Tibial nerve (tissue), 4 donors: Measurements from ENCODE around the gene OSTC. TPM values are rescaled to one million over a fixed set of nuclear protein-coding genes. Genes with fewer than 3 reads are reported as not detected.

Source experiments
- DNase-seq, 2 donors: peaks; one replicate each; pipeline ENCODE4 v3.0.0-alpha.2; 2019; ENCODE audit warnings: low spot score in 2 of 2
- H3K27ac ChIP-seq, 4 donors: fragments of 200-600 bp; sonication (generic) in 3 of 4; one replicate each; pipeline ENCODE4 v1.5.1; 2017 to 2019; ENCODE audit warnings: mild to moderate bottlenecking in 1 of 4
- H3K27me3 ChIP-seq, 2 donors: fragments of 200-600 bp; sonication (generic) in 1 of 2; one replicate each; pipeline versions ENCODE4 v1.5.1 to v1.6.0; 2017 to 2019
- H3K36me3 ChIP-seq, 3 donors: fragments of 200-600 bp; sonication (generic); one replicate each; pipeline ENCODE4 v1.5.1; 2018 to 2019
- H3K4me1 ChIP-seq, 4 donors: fragments of 200-600 bp; sonication (generic) in 3 of 4; one replicate each; pipeline ENCODE4 v1.5.1; 2017 to 2019
- H3K4me3 ChIP-seq, 4 donors: fragments of 200-600 bp; sonication (generic) in 3 of 4; one replicate each; pipeline ENCODE4 v1.5.1; 2017 to 2019; ENCODE audit warnings: mild to moderate bottlenecking in 1 of 4, moderate library complexity in 1 of 4
- H3K9me3 ChIP-seq, 4 donors: fragments of 200-600 bp; sonication (generic) in 3 of 4; one replicate each; pipeline ENCODE4 v1.5.1; 2017 to 2019
- POLR2A ChIP-seq, 2 donors: fragments of 450-650 bp; IDR thresholded peaks; one replicate each; pipeline ENCODE4 v1.6.1; 2017; ENCODE audit warnings: antibody characterized with exemption in 2 of 2, mild to moderate bottlenecking in 2 of 2, moderate library complexity in 2 of 2
- WGBS, 2 donors: methylation state at CpG; one replicate each; pipeline ENCODE4 v1.1.5; 2018; 5-methylcytosine and 5-hydroxymethylcytosine counted together
- small RNA-seq: library from RNA; depleted of rRNA; stranded (forward); fragments of <200 nt; gene quantifications from one replicate; pipeline ENCODE3, GENCODE V24; 2016
- total RNA-seq, 4 donors: library from RNA; depleted of rRNA; stranded (reverse); fragments of >200 nt; gene quantifications; one replicate each; pipeline ENCODE4 v1.1.0, GENCODE V29; 2016
- TF ChIP-seq, protein P1 (sequence below), 5 experiments: fragments of 200-600 bp in 3 of 5; fragments of 450-650 bp in 2 of 5; sonication (generic) in 3 of 5; IDR thresholded peaks; one replicate each; pipeline ENCODE4 v1.5.1; 2016 to 2019; ENCODE audit warnings: antibody characterized with exemption in 5 of 5, mild to moderate bottlenecking in 3 of 5, moderate library complexity in 2 of 5

The OSTC gene
- total RNA-seq, 4 donors from 2014 or later = 36.4 to 63.0 (median 46.6) TPM

- Histone ChIP-seq H3K27ac (no peak overlapping the region), H3K36me3 (no peaks in the 10 kb centered on the region), H3K4me3 (no peak overlapping the region), H3K9me3 (no peaks in the 10 kb centered on the region), H3K4me1 (no peaks in the 10 kb centered on the region), H3K27me3 (no peaks in the 10 kb centered on the region)
- 70 to 88% methylated on average over 2 of the region's 2 CpGs for WGBS, 2 donors
- no peak for TF ChIP-seq POLR2A (IDR thresholded peaks at IDR 0.05)
- TF ChIP-seq, protein P1, sequence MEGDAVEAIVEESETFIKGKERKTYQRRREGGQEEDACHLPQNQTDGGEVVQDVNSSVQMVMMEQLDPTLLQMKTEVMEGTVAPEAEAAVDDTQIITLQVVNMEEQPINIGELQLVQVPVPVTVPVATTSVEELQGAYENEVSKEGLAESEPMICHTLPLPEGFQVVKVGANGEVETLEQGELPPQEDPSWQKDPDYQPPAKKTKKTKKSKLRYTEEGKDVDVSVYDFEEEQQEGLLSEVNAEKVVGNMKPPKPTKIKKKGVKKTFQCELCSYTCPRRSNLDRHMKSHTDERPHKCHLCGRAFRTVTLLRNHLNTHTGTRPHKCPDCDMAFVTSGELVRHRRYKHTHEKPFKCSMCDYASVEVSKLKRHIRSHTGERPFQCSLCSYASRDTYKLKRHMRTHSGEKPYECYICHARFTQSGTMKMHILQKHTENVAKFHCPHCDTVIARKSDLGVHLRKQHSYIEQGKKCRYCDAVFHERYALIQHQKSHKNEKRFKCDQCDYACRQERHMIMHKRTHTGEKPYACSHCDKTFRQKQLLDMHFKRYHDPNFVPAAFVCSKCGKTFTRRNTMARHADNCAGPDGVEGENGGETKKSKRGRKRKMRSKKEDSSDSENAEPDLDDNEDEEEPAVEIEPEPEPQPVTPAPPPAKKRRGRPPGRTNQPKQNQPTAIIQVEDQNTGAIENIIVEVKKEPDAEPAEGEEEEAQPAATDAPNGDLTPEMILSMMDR (IDR thresholded peaks at IDR 0.05) = no peak
- DNase-seq = no peak
Measured at GRCh38 chr4:108717386-108717785, 67.0 kb downstream of the OSTC start.

Small RNAs within 50 kb of the gene (small RNA-seq; reads per million reads assigned to genes)
- not detected for gene RNU6-431P

Other genes starting within 250 kb of the OSTC start
- gene RPL34, start 30.0 kb upstream of the OSTC start, total RNA-seq = 1,000 to 10,000 TPM in 1 of 4 donors, 100 to 1,000 TPM in 3; 554 to 1,152 (median 836) TPM
- gene ETNPPL, start 112.5 kb downstream of the OSTC start, total RNA-seq = 10 to 100 TPM in 1 of 4 donors, 1 to 10 TPM in 2, under 1 TPM in 1; 0.30 to 16.2 (median 9.0) TPM